AG20443 (cell line): ENCODE measurements around the gene FANCC.

Experiments used
- DNase-seq: peaks from one replicate; pipeline ENCODE4 v3.0.0; 2012; ENCODE audit warnings: low spot score, mixed read lengths

FANCC gene

DNA sequence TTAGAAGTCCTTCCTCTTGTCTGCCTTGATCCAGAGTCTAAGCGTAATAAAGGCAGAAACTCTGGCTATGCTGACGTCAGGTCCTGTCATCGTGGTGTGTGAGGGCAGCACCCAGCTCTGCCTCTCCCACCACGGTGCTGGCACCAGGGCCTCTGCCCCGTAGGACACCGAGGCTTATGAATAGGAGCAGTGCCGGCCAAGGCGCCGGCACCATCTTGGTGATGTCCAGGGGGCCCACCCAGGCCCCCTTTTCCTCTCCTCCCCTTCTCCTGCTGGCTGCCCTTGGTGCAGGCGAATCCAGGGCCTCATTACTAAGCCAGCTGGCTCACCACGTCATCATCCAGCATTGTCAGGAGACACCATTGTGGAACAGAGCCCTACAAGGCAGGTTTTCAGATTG, 252.3 kb downstream of the FANCC start:
- DNase-seq, result no peak

DNA sequence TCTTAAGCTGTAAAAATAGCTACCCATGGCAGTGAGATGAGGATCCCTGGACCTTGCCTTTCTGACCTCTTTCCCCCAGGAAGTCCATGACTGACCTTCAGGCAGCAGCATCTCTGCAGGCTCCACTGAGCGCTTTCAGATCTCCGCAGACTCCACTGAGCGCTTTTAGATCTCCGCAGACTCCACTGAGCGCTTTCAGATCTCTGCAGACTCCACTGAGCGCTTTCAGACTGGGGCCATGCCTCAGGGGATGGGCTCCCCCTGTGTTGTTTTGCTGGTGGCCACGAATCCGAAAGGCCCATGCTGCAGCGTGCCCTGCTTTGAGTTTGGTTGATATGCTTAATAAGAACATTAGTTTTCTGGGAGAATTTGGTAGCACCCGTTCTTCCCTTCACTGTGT, 254.2 kb downstream of the FANCC start:
- DNase-seq, result no peak

GRCh38 chr9:95062596-95063065, 254.9 kb downstream of the FANCC start:
- DNase-seq, result no peak

GRCh38 chr9:95061916-95062595, 255.5 kb downstream of the FANCC start:
- DNase-seq, result no peak

GRCh38 chr9:95060916-95061315, 256.6 kb downstream of the FANCC start:
- DNase-seq, result no peak

DNA sequence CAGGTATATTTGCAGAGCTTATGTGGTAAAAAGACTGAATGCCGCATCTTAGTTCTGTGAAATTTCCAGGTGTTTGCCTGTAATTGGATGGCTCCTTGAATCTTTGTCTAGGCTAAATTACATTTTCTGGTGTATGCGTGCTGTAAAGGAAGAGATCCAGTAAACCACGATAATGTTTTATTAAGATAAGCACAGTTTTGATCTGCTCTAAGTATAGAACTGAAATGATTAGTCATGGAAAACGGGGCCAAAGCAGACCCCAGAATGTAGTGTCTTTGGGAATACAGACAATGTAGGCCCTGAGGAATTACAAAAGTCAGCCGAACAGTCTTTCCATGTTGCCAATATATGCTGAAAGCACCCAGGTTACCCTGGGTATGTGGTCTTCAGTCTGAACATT, 257.3 kb downstream of the FANCC start:
- DNase-seq, result no peak

- no peak for DNase-seq
These were observed 258.6 kb downstream of the FANCC start for GRCh38 chr9:95058795-95059386.

DNA sequence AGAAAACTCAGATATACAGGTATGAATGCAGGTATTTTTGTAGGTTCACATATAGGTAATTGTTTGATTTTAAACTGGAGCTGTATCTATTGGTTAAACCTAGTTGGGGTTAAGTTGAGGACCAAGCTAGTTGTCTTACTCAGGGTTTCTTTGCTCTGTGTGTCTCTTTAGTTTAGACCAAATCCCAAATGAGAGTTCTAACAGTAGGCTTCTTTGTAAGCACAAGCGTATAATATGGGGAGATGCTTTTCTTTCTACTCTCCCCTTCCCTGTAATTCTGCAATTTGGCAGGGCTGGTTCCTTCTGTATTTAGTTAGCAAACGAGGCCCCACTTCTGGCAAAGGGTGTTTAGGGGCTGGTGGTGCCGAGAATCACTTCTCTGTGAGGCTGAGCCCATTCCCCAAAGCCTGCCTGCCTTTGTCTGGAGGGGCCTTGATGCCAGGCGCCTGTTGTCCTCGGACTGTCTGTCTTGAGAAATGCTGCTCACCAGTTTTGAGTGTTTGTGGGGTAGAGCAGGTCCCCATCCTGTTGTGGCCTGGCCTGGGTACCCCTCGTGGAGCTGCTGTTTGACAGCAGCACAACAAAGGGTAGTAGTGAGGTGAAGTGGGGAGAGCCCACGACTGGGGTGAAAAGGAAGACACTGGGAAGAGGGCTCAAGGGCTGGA, 259.3 kb downstream of the FANCC start:
- no peak for DNase-seq

- no peak for DNase-seq
These were observed 260.4 kb downstream of the FANCC start for GRCh38 chr9:95057101-95057500.

DNA sequence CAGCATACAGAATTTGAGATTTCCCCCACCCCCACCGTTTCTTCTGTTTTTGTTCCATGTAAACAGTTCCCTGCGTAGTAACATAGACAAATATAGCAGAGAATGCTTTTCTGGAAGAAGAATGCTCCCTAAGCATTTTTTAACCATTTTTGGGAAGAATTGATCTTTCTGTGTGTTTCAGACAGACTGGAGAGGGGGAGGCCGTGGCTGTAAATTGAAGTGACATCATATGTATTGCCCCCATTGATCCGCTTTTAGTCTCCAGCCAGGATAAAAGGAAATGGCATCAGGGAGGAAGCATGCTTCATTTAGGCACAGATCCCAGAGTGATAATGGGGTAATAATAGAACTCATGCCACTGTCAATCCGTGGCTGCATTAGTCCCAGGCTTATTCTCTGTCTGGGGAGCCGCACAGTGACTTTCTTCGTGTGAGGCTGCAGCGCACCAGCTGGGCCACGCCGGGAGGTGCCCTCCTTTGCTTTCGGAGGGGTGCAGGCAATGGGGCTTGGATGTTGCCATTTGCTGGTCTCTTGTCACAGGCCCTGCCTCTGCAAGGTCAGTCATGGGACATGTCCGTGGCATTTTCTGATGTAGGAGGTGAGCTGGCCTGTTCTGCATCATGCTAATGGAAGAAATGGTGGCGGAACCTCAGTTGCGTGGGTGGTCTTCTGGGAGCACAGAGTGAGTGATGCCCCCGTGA, 261.5 kb downstream of the FANCC start:
- peak; percentile 52 for DNase-seq

DNA sequence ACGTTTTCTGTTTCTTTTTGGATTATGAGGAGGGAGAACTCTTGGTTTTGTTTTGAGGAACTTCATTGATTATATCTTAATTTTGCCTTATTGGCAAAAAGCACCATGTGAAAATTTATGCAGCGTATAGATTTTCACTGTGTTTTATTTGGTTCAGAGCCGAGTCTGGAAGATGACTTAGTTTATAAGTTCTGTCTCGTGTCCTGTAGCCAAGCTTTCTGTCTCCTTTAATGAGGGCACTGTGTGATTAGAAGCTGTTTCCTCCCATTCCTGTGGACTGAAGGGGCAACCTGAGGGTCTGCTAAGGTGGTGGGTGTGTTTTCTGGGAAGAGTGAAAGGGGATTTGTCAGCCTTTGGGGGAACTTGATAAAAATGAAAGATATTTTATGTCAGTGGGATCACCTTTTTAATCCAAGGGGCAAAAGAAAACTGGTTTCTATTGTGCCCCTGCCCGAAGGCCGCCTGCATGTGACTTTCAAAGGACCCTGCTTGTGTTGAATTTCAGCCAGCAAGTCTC, 262.1 kb downstream of the FANCC start:
- DNase-seq, result no peak

DNA sequence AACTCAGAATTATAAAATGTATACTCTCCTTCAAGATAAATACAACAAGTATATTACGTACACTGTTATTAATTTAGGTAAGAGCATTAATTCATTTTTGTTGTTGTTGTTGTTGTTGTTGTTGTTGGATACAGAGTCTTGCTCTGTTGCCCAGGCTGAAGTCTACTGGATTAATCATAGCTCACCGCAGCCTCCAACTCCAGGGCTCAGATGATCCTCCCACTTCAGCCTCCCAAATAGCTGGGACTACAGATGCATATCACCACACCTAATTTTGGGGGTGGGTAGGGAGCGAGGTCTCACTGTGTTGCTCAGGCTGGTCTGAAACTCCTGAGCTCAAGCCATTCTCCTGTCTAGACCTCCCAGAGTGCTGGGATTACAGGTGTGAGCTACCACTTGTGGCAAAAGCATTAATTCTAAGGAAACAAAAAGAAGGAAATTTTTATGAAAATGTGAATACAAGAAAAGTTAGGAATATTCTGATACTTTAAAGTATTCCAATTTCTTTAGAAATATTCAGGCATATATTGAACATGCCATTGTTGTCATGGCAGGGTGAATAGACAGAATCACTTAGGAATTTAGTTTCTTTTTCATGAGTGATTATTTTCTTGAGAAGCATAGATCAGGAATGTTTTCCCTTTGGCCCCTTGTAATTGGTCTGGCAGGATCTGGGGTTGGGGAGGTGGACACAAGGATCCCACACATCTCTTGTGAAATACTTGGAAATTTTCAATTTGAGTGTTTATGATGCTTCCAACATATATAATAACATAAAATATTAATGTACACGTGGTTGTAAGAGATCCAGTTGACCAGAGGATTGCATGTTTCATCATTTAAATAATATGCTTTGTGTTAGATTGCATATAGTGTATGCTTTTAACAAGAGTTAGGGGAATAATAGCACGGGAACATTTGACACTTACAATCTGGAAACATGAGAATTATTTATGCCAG, 263.6 kb downstream of the FANCC start:
- DNase-seq, result no peak

- no peak for DNase-seq
These were observed 267.7 kb downstream of the FANCC start for GRCh38 chr9:95049761-95050160.
